ENCODE results near the gene FASTK. TPM values are rescaled to one million over a fixed set of nuclear protein-coding genes. Genes with fewer than 3 reads are reported as not detected.

Gene FASTK
- total RNA-seq, 1 donor from 2014 or later, result 75.7 TPM

- H3K27me3 ChIP-seq (ENCODE audit: low read depth), result no peaks in the 10 kb centered on the region
- intact Hi-C loops (cut with micrococcal nuclease), result no loop called here
- H3K9me3 ChIP-seq (replicated peaks), result no peaks in the 10 kb centered on the region
- H3K27ac ChIP-seq (replicated peaks), result no peak overlapping the region
- DNase-seq, result no peak
- no peak for TF ChIP-seq CTCF (IDR thresholded peaks at IDR 0.05; ENCODE audit: borderline replicate concordance)
- H3K4me1 ChIP-seq, result peaks cover 23% of the 10 kb centered on the region
- H3K4me3 ChIP-seq, result no peak overlapping the region
- H3K36me3 ChIP-seq, result peaks cover 57% of the 10 kb centered on the region
Observed at GRCh38 chr7:151120896-151121295, 40.3 kb upstream of the FASTK start.

GRCh38 chr7:151119902-151120301, 39.3 kb upstream of the FASTK start:
- H3K9me3 ChIP-seq (replicated peaks), result no peaks in the 10 kb centered on the region
- peaks cover 57% of the 10 kb centered on the region for H3K36me3 ChIP-seq
- no peak overlapping the region for H3K4me3 ChIP-seq
- no peak for TF ChIP-seq CTCF (IDR thresholded peaks at IDR 0.05; ENCODE audit: borderline replicate concordance)
- intact Hi-C loops (cut with micrococcal nuclease), result no loop called here
- no peaks in the 10 kb centered on the region for H3K27me3 ChIP-seq (ENCODE audit: low read depth)
- H3K27ac ChIP-seq (replicated peaks), result no peak overlapping the region
- DNase-seq, result no peak
- peaks cover 18% of the 10 kb centered on the region for H3K4me1 ChIP-seq

- intact Hi-C loops (cut with micrococcal nuclease), result no loop called here
- peaks cover 53% of the 10 kb centered on the region for H3K36me3 ChIP-seq
- no peak overlapping the region for H3K27ac ChIP-seq (replicated peaks)
Observed at GRCh38 chr7:151119055-151119415, 38.4 kb upstream of the FASTK start.

GRCh38 chr7:151118108-151119054, 37.8 kb upstream of the FASTK start:
- H3K27me3 ChIP-seq (ENCODE audit: low read depth), result no peaks in the 10 kb centered on the region
- TF ChIP-seq CTCF (IDR thresholded peaks at IDR 0.05; ENCODE audit: borderline replicate concordance), result no peak
- DNase-seq, result no peak
- no peaks in the 10 kb centered on the region for H3K9me3 ChIP-seq (replicated peaks)
- peaks cover 52% of the 10 kb centered on the region for H3K36me3 ChIP-seq
- no peak overlapping the region for H3K4me3 ChIP-seq
- intact Hi-C loops (cut with micrococcal nuclease), result no loop called here
- H3K4me1 ChIP-seq, result peaks cover 17% of the 10 kb centered on the region
- H3K27ac ChIP-seq (replicated peaks), result no peak overlapping the region

More at GRCh38 chr7:151119055-151119415, 38.4 kb upstream of the FASTK start:
- TF ChIP-seq CTCF (IDR thresholded peaks at IDR 0.05; ENCODE audit: borderline replicate concordance), result no peak
- H3K27me3 ChIP-seq (ENCODE audit: low read depth), result no peaks in the 10 kb centered on the region
- no peaks in the 10 kb centered on the region for H3K9me3 ChIP-seq (replicated peaks)
- no peak for DNase-seq
- peaks cover 14% of the 10 kb centered on the region for H3K4me1 ChIP-seq
- H3K4me3 ChIP-seq, result no peak overlapping the region

GRCh38 chr7:151117565-151117964, 37.0 kb upstream of the FASTK start:
- DNase-seq, result no peak
- no peak overlapping the region for H3K4me3 ChIP-seq
- no peaks in the 10 kb centered on the region for H3K9me3 ChIP-seq (replicated peaks)
- intact Hi-C loops (cut with micrococcal nuclease), result no loop called here
- no peak overlapping the region for H3K27ac ChIP-seq (replicated peaks)
- peaks cover 19% of the 10 kb centered on the region for H3K4me1 ChIP-seq
- peaks cover 44% of the 10 kb centered on the region for H3K36me3 ChIP-seq
- TF ChIP-seq CTCF (IDR thresholded peaks at IDR 0.05; ENCODE audit: borderline replicate concordance), result no peak
- H3K27me3 ChIP-seq (ENCODE audit: low read depth), result no peaks in the 10 kb centered on the region

Measured in left ventricle myocardium inferior (tissue), 1 donor.